ENCODE results near the gene PLXNA3. TPM values are rescaled to one million over a fixed set of nuclear protein-coding genes. Genes with fewer than 3 reads are reported as not detected.

Gene PLXNA3
- total RNA-seq, 1 donor: 26.8 TPM

DNA sequence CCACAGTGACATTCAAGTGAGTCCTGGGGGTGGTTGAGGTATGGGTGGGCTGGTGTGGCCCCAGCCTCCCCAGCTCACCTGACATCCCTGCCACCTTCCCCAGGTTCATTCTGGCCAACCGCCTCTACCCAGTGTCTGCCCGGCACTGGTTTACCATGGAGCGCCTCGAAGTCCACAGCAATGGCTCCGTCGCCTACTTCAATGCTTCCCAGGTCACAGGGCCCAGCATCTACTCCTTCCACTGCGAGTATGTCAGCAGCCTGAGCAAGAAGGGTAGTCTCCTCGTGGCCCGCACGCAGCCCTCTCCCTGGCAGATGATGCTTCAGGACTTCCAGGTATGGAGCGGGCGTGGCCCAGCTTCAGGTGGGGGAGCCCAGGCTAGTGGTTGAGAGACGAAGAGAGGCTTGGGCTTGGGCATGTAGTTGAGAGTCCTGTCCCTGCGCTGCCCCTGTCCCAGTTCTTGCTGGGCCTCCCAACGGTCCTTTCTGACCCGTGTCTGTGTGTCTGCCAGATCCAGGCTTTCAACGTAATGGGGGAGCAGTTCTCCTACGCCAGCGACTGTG is 22.8 kb upstream of the PLXNA3 start:
- H3K4me3 ChIP-seq (ENCODE audit: low read depth, low read length): no peak overlapping the region
- TF ChIP-seq, protein P1, sequence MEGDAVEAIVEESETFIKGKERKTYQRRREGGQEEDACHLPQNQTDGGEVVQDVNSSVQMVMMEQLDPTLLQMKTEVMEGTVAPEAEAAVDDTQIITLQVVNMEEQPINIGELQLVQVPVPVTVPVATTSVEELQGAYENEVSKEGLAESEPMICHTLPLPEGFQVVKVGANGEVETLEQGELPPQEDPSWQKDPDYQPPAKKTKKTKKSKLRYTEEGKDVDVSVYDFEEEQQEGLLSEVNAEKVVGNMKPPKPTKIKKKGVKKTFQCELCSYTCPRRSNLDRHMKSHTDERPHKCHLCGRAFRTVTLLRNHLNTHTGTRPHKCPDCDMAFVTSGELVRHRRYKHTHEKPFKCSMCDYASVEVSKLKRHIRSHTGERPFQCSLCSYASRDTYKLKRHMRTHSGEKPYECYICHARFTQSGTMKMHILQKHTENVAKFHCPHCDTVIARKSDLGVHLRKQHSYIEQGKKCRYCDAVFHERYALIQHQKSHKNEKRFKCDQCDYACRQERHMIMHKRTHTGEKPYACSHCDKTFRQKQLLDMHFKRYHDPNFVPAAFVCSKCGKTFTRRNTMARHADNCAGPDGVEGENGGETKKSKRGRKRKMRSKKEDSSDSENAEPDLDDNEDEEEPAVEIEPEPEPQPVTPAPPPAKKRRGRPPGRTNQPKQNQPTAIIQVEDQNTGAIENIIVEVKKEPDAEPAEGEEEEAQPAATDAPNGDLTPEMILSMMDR (IDR thresholded peaks at IDR 0.05; ENCODE audit: insufficient read depth, low read depth, low read length): no peak
- no peak for DNase-seq (ENCODE audit: low read depth)

GRCh38 chrX:154436374-154436982 is 21.6 kb upstream of the PLXNA3 start:
- peak overlapping the region; percentile 72 for H3K4me3 ChIP-seq (ENCODE audit: low read depth, low read length)
- DNase-seq (ENCODE audit: low read depth): peak; percentile 23
- TF ChIP-seq, protein P1 (IDR thresholded peaks at IDR 0.05; ENCODE audit: insufficient read depth, low read depth, low read length): no peak

DNA sequence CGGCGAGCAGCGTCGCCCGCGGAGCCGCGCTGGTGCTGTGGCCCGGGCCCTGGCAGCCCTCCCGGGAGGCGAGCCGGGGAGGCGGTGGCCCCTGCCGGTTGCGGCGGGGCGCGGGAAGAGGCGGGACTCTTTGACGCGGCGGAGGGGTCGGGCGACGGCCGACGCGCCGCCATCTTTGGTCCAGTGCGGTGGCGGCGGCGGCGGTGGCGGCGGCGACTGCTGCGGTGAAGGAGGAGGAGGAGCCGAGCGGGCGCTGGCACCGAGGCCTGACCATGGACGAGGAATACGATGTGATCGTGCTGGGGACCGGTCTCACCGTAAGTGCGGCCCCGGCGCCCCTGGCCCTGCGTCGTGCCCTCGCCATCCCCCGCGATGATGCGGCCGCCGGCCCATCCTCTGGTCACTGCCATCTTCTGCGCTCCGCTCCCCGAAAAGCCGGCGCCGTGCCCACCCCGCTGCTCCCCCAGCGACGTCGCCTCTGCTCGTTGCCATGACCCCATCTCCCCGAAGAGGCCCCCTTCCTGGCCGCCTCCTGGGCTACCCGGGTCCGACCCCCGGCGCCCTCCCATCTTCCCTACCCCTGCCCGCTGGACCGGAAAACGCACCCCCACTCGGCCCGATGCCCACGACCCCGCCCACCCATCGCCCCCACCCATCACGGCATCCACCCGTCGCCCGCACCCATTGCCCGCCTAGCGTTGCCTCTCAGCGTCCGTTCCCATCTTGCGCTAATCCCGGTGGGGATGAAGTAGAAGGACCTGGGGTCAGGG is 20.9 kb upstream of the PLXNA3 start, which contains the start of gene GDI1:
Gene GDI1, plus strand, starts transcription at position 172 of the 770 bp plus-strand sequence. Its CDS starts 101 bp downstream, at position 273.
- H3K4me3 ChIP-seq (ENCODE audit: low read depth, low read length): peak within 1 kb of the TSS; percentile 72
- peak; percentile 54 for DNase-seq (ENCODE audit: low read depth)
- TF ChIP-seq, protein P1 (IDR thresholded peaks at IDR 0.05; ENCODE audit: insufficient read depth, low read depth, low read length): no peak

DNA sequence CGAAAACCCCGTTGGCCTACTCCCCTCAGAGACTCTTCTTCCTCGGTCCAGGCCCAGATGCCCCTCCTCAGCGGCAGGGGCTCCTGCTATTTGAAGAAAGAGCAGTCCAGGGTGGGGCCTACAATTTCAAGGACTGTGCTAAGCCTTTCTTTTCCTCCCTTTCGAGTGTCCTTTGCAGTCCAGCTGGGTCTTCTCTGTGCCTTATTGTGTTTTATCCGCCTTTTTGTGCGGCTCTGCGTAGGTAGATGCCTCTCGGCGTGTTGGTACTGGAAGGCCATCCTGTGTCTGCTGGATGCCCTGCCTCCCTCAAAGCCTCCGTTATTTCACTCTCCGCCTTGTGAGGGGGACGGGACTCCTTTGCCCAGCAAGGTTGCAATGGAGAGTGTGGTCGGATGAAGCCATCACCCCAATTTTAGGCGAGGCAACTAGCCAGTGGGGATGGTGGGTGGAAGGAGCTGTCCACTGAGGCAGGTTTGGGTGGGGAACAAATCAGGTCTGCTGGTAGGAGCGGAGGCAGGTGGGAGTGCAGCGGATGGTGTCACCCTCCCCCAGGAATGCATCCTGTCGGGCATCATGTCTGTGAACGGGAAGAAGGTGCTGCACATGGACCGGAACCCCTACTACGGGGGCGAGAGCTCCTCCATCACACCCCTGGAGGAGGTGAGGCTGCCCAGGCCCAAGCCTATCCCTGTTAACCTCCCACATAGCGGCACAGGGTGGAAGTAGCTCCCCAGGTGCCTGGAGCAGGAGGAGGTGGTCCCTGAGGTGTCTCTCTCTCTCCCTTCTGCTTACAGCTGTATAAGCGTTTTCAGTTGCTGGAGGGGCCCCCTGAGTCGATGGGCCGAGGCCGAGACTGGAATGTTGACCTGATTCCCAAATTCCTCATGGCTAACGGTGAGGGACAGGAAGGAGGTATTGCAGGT is 19.8 kb upstream of the PLXNA3 start:
- peak; percentile 3 for DNase-seq (ENCODE audit: low read depth)
- TF ChIP-seq, protein P1 (IDR thresholded peaks at IDR 0.05; ENCODE audit: insufficient read depth, low read depth, low read length): no peak
- peak overlapping the region; percentile 72 for H3K4me3 ChIP-seq (ENCODE audit: low read depth, low read length)

DNA sequence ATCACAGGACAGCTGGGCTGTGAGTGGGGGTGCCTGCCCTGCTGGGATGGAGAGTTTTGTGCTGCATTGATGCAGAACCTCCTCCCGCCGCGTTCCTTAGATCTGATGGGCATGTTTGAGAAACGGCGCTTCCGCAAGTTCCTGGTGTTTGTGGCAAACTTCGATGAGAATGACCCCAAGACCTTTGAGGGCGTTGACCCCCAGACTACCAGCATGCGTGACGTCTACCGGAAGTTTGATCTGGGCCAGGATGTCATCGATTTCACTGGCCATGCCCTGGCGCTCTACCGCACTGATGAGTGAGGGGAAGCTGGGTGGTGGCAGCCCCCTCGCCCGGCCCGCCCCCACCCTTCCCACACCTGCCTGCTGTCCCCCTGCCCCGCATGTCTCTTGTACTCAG is 18.2 kb upstream of the PLXNA3 start:
- H3K4me3 ChIP-seq (ENCODE audit: low read depth, low read length): no peak overlapping the region
- TF ChIP-seq, protein P1 (IDR thresholded peaks at IDR 0.05; ENCODE audit: insufficient read depth, low read depth, low read length): no peak
- DNase-seq (ENCODE audit: low read depth): no peak

- TF ChIP-seq, protein P1 (IDR thresholded peaks at IDR 0.05; ENCODE audit: insufficient read depth, low read depth, low read length): no peak
- no peak for DNase-seq (ENCODE audit: low read depth)
- H3K4me3 ChIP-seq (ENCODE audit: low read depth, low read length): no peak overlapping the region
These were observed 17.3 kb upstream of the PLXNA3 start for GRCh38 chrX:154440623-154441357.

All from fibroblast of villous mesenchyme (primary cell).